ENCODE measurements around the gene MRPL18. TPM values are rescaled to one million over a fixed set of nuclear protein-coding genes. Genes with fewer than 3 reads are reported as not detected.
"Not testable (repeated sequence)": the region's sequence is repeated elsewhere in the genome, so short reads cannot be mapped to it uniquely, and the experiment has no call there.

Gene MRPL18
- total RNA-seq, 1 donor from 2014 or later = 64.6 TPM

GRCh38 chr6:159789377-159790148 lies 704 bp upstream of the MRPL18 start, which contains the start of gene TCP1:
Gene TCP1 (minus strand): TSS chr6:159789602. CDS start chr6:159789468, 134 bp downstream.
- peak within 1 kb of the TSS; percentile 99 for H3K4me3 Mint-ChIP-seq (ENCODE audit: unreplicated experiment)
- H3K4me1 Mint-ChIP-seq (ENCODE audit: low read depth, unreplicated experiment) = peaks cover 23% of the 10 kb centered on the region
- TF ChIP-seq, protein P1, sequence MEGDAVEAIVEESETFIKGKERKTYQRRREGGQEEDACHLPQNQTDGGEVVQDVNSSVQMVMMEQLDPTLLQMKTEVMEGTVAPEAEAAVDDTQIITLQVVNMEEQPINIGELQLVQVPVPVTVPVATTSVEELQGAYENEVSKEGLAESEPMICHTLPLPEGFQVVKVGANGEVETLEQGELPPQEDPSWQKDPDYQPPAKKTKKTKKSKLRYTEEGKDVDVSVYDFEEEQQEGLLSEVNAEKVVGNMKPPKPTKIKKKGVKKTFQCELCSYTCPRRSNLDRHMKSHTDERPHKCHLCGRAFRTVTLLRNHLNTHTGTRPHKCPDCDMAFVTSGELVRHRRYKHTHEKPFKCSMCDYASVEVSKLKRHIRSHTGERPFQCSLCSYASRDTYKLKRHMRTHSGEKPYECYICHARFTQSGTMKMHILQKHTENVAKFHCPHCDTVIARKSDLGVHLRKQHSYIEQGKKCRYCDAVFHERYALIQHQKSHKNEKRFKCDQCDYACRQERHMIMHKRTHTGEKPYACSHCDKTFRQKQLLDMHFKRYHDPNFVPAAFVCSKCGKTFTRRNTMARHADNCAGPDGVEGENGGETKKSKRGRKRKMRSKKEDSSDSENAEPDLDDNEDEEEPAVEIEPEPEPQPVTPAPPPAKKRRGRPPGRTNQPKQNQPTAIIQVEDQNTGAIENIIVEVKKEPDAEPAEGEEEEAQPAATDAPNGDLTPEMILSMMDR (IDR thresholded peaks at IDR 0.05; ENCODE audit: insufficient read depth, low read depth, low read length) = no peak
- TF ChIP-seq EZH2 (IDR thresholded peaks at IDR 0.05; ENCODE audit: insufficient read depth, low read length) = no peak
- Histone ChIP-seq H3K27ac (ENCODE audit: low read depth, low read length) (peak within 1 kb of the TSS; percentile 94), H3K9ac (ENCODE audit: low read length) (peak within 1 kb of the TSS; percentile 97), H2AFZ (ENCODE audit: low read depth, low read length) (peak within 1 kb of the TSS; percentile 86), H3K4me1 (ENCODE audit: insufficient read depth, low read length) (peaks cover 20% of the 10 kb centered on the region), H3K79me2 (ENCODE audit: insufficient read depth, low read length) (peaks cover 89% of the 10 kb centered on the region), H3K27me3 (ENCODE audit: insufficient read depth, low read length) (no peaks in the 10 kb centered on the region), H3K4me3 (ENCODE audit: insufficient read depth, low read depth, low read length) (peak within 1 kb of the TSS; percentile 85), H3K9me3 (ENCODE audit: insufficient read depth, low read depth, low read length) (no peaks in the 10 kb centered on the region), H3K4me2 (ENCODE audit: low read length) (peak within 1 kb of the TSS; percentile 95), H4K20me1 (ENCODE audit: insufficient read depth, low read length) (peaks cover 50% of the 10 kb centered on the region), H3K36me3 (ENCODE audit: insufficient read depth, low read length) (peaks cover 31% of the 10 kb centered on the region)
- peak within 1 kb of the TSS; percentile 91 for H3K27ac Mint-ChIP-seq (ENCODE audit: unreplicated experiment)
- peak; percentile 99 for DNase-seq (ENCODE audit: low read depth)
- peak; percentile 73 for FAIRE-seq
- no peaks in the 10 kb centered on the region for H3K9me3 Mint-ChIP-seq (ENCODE audit: unreplicated experiment)
- no peaks in the 10 kb centered on the region for H3K27me3 Mint-ChIP-seq (ENCODE audit: low read depth, unreplicated experiment)
- peaks cover 11% of the 10 kb centered on the region for H3K36me3 Mint-ChIP-seq (ENCODE audit: low read depth, unreplicated experiment)

- H2AFZ ChIP-seq (ENCODE audit: low read depth, low read length) = peak overlapping the region; percentile 70
- peaks cover 37% of the 10 kb centered on the region for H4K20me1 ChIP-seq (ENCODE audit: insufficient read depth, low read length)
- peak overlapping the region; percentile 85 for H3K4me3 ChIP-seq (ENCODE audit: insufficient read depth, low read depth, low read length)
- Mint-ChIP-seq H3K4me1 (ENCODE audit: low read depth, unreplicated experiment) (peaks cover 23% of the 10 kb centered on the region), H3K4me3 (ENCODE audit: unreplicated experiment) (peak overlapping the region; percentile 99), H3K27me3 (ENCODE audit: low read depth, unreplicated experiment) (no peaks in the 10 kb centered on the region), H3K9me3 (ENCODE audit: unreplicated experiment) (no peaks in the 10 kb centered on the region), H3K36me3 (ENCODE audit: low read depth, unreplicated experiment) (peaks cover 11% of the 10 kb centered on the region), H3K27ac (ENCODE audit: unreplicated experiment) (peak overlapping the region; percentile 73)
- peaks cover 79% of the 10 kb centered on the region for H3K79me2 ChIP-seq (ENCODE audit: insufficient read depth, low read length)
- no peaks in the 10 kb centered on the region for H3K9me3 ChIP-seq (ENCODE audit: insufficient read depth, low read depth, low read length)
- peak overlapping the region; percentile 86 for H3K4me2 ChIP-seq (ENCODE audit: low read length)
- no peak for DNase-seq (ENCODE audit: low read depth)
- peak overlapping the region; percentile 97 for H3K9ac ChIP-seq (ENCODE audit: low read length)
- no peak for FAIRE-seq
- no peak for TF ChIP-seq EZH2 (IDR thresholded peaks at IDR 0.05; ENCODE audit: insufficient read depth, low read length)
- TF ChIP-seq, protein P1 (IDR thresholded peaks at IDR 0.05; ENCODE audit: insufficient read depth, low read depth, low read length) = no peak
- peaks cover 20% of the 10 kb centered on the region for H3K4me1 ChIP-seq (ENCODE audit: insufficient read depth, low read length)
- no peaks in the 10 kb centered on the region for H3K27me3 ChIP-seq (ENCODE audit: insufficient read depth, low read length)
- peak overlapping the region; percentile 81 for H3K27ac ChIP-seq (ENCODE audit: low read depth, low read length)
- H3K36me3 ChIP-seq (ENCODE audit: insufficient read depth, low read length) = peaks cover 20% of the 10 kb centered on the region
Observed at GRCh38 chr6:159790956-159791598, 810 bp downstream of the MRPL18 start.

GRCh38 chr6:159794976-159795375 lies 4.7 kb downstream of the MRPL18 start:
- Histone ChIP-seq H4K20me1 (ENCODE audit: insufficient read depth, low read length) (peaks cover 16% of the 10 kb centered on the region), H3K79me2 (ENCODE audit: insufficient read depth, low read length) (peaks cover 47% of the 10 kb centered on the region), H3K36me3 (ENCODE audit: insufficient read depth, low read length) (peaks cover 17% of the 10 kb centered on the region)
- not testable (repeated sequence) for DNase-seq (ENCODE audit: low read depth); H3K9me3 Mint-ChIP-seq (ENCODE audit: unreplicated experiment); H3K27ac Mint-ChIP-seq (ENCODE audit: unreplicated experiment); H3K9ac ChIP-seq (ENCODE audit: low read length); H3K9me3 ChIP-seq (ENCODE audit: insufficient read depth, low read depth, low read length); H3K27ac ChIP-seq (ENCODE audit: low read depth, low read length); H3K4me3 ChIP-seq (ENCODE audit: insufficient read depth, low read depth, low read length); H3K27me3 Mint-ChIP-seq (ENCODE audit: low read depth, unreplicated experiment); H3K27me3 ChIP-seq (ENCODE audit: insufficient read depth, low read length); H3K36me3 Mint-ChIP-seq (ENCODE audit: low read depth, unreplicated experiment); H3K4me1 ChIP-seq (ENCODE audit: insufficient read depth, low read length); FAIRE-seq; H2AFZ ChIP-seq (ENCODE audit: low read depth, low read length); H3K4me3 Mint-ChIP-seq (ENCODE audit: unreplicated experiment); H3K4me2 ChIP-seq (ENCODE audit: low read length)
- peaks cover 11% of the 10 kb centered on the region for H3K4me1 Mint-ChIP-seq (ENCODE audit: low read depth, unreplicated experiment)

All from astrocyte (in vitro differentiated cells and primary cell).